Brain microvascular endothelial cell (primary cell): ENCODE data around the gene CSN3.
"Not testable (repeated sequence)": the region's sequence is repeated elsewhere in the genome, so short reads cannot be mapped to it uniquely, and the experiment has no call there.

Source experiments
- DNase-seq: peaks from one replicate; pipeline ENCODE4 v3.0.0-alpha.2; 2020
- H3K27ac ChIP-seq: fragments of 250-450 bp; sonication (Bioruptor Pico); 2 replicates; pipeline ENCODE4 v1.5.1; 2020; ENCODE audit warnings: mild to moderate bottlenecking, moderate library complexity
- H3K27me3 ChIP-seq: fragments of 250-450 bp; sonication (Bioruptor Pico); replicated peaks from 2 replicates; pipeline ENCODE4 v1.5.1; 2020; ENCODE audit warnings: mild to moderate bottlenecking
- H3K36me3 ChIP-seq: fragments of 250-450 bp; sonication (Bioruptor Pico); replicated peaks from 2 replicates; pipeline ENCODE4 v1.5.1; 2020; ENCODE audit warnings: mild to moderate bottlenecking
- H3K4me3 ChIP-seq: 2 replicates; pipeline ENCODE4 v1.5.1; 2011; ENCODE audit warnings: low read depth, mild to moderate bottlenecking, control low read depth, low read length, moderate library complexity
- CTCF ChIP-seq: IDR thresholded peaks from 2 replicates; pipeline ENCODE4 v1.5.1; 2011; ENCODE audit warnings: low read depth, mild to moderate bottlenecking, moderate library complexity, low read length, control low read depth, inconsistent platforms; ENCODE audit errors: missing control alignments
- in situ Hi-C: cut with HindIII; loops from 2 replicates; pipeline ENCODE4 v1.10.0; 2017; ENCODE audit warnings: low sequenced_read_pairs, low pct_ligation_motif_present

CSN3 gene

GRCh38 chr4:70242297-70242696, at the start of gene CSN3:
CSN3 (plus strand) TSS chr4:70242597; CDS start chr4:70244820, 2,223 bp downstream.
- H3K4me3 ChIP-seq, H3K27me3 ChIP-seq, DNase-seq, H3K36me3 ChIP-seq, H3K27ac ChIP-seq, in situ Hi-C loops: not testable (repeated sequence)

- Histone ChIP-seq H3K27me3 (no peaks in the 10 kb centered on the region), H3K4me3 (no peak overlapping the region), H3K36me3 (no peaks in the 10 kb centered on the region), H3K27ac (no peak overlapping the region)
- TF ChIP-seq CTCF = no peak
- in situ Hi-C loops = no loop called here
- DNase-seq = no peak
Measured at GRCh38 chr4:70192895-70193294, 49.5 kb upstream of the CSN3 start.

GRCh38 chr4:70195425-70195824, 47.0 kb upstream of the CSN3 start, which contains the start of gene ODAM:
ODAM (plus strand) TSS chr4:70195725; CDS start chr4:70196544, 819 bp downstream.
- no peaks in the 10 kb centered on the region for H3K36me3 ChIP-seq
- no peak within 1 kb of the TSS for H3K4me3 ChIP-seq
- H3K27ac ChIP-seq = no peak within 1 kb of the TSS
- H3K27me3 ChIP-seq = no peaks in the 10 kb centered on the region
- no peak for DNase-seq
- TF ChIP-seq CTCF = no peak
- in situ Hi-C loops = no loop called here

GRCh38 chr4:70196857-70197256, 45.5 kb upstream of the CSN3 start:
- H3K36me3 ChIP-seq = no peaks in the 10 kb centered on the region
- no peak overlapping the region for H3K4me3 ChIP-seq
- H3K27me3 ChIP-seq = no peaks in the 10 kb centered on the region
- no peak for TF ChIP-seq CTCF
- no peak overlapping the region for H3K27ac ChIP-seq
- no peak for DNase-seq
- in situ Hi-C loops = no loop called here

- H3K27ac ChIP-seq = no peak overlapping the region
- no peak for DNase-seq
- in situ Hi-C loops = no loop called here
- H3K4me3 ChIP-seq = no peak overlapping the region
- no peaks in the 10 kb centered on the region for H3K27me3 ChIP-seq
- no peak for TF ChIP-seq CTCF
- no peaks in the 10 kb centered on the region for H3K36me3 ChIP-seq
Measured at GRCh38 chr4:70197842-70198241, 44.6 kb upstream of the CSN3 start.

GRCh38 chr4:70203601-70204000, 38.8 kb upstream of the CSN3 start:
- no peaks in the 10 kb centered on the region for H3K27me3 ChIP-seq
- H3K36me3 ChIP-seq = no peaks in the 10 kb centered on the region
- TF ChIP-seq CTCF = no peak
- in situ Hi-C loops = no loop called here
- no peak for DNase-seq
- no peak overlapping the region for H3K27ac ChIP-seq
- no peak overlapping the region for H3K4me3 ChIP-seq

- DNase-seq, H3K36me3 ChIP-seq, in situ Hi-C loops: not testable (repeated sequence)
Measured at GRCh38 chr4:70212752-70213151, 29.6 kb upstream of the CSN3 start.

GRCh38 chr4:70216109-70216508, 26.3 kb upstream of the CSN3 start:
- in situ Hi-C loops, H3K4me3 ChIP-seq, H3K27ac ChIP-seq, DNase-seq, H3K36me3 ChIP-seq, H3K27me3 ChIP-seq: not testable (repeated sequence)

More at GRCh38 chr4:70212752-70213151, 29.6 kb upstream of the CSN3 start:
- not testable (repeated sequence) for H3K27me3 ChIP-seq, H3K27ac ChIP-seq, H3K4me3 ChIP-seq

- DNase-seq, in situ Hi-C loops, H3K4me3 ChIP-seq, H3K27me3 ChIP-seq, H3K36me3 ChIP-seq, H3K27ac ChIP-seq: not testable (repeated sequence)
Measured at GRCh38 chr4:70216550-70216949, 25.8 kb upstream of the CSN3 start.

- in situ Hi-C loops, H3K4me3 ChIP-seq, H3K27me3 ChIP-seq, H3K27ac ChIP-seq, H3K36me3 ChIP-seq, DNase-seq: not testable (repeated sequence)
Measured at GRCh38 chr4:70221389-70221788, 21.0 kb upstream of the CSN3 start.
